ENCODE measurements around the gene RBM26. TPM values are rescaled to one million over a fixed set of nuclear protein-coding genes. Genes with fewer than 3 reads are reported as not detected.

RBM26 gene
- total RNA-seq, 1 experiment from 2014 or later: 70.5 TPM

DNA sequence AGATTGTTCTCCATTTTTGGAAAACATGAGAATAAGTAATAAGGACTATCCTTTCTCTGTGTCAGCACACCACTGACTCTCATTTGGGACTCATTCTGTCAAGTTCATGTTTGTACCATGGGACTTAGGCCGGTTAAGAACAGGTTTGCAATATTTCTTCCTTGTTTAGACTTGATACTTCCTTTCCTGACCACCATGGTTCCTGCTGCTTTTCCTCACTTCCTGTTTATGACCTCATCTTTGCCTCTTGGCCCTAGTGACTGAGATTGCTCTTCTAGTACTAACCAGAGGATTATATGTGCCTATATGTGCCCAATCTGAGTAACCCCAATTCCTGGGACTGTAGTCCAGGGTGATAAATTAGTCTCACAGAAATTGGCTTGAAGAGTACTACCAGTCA, 42.4 kb upstream of the RBM26 start:
- DNase-seq: no peak
- Histone ChIP-seq H3T11ph (ENCODE audit: low read length) (no peak overlapping the region), H4K20me1 (ENCODE audit: control insufficient read depth, insufficient read depth, insufficient read length) (no peaks in the 10 kb centered on the region), H2BK120ac (ENCODE audit: low read depth, low read length, poor library complexity, severe bottlenecking) (no peak overlapping the region), H2BK12ac (ENCODE audit: insufficient read length, low read depth, low read length) (no peak overlapping the region), H3K9me3 (ENCODE audit: control insufficient read depth, low read depth, low read length) (no peaks in the 10 kb centered on the region), H3K14ac (ENCODE audit: insufficient read depth, low read length) (no peak overlapping the region), H3K27ac (ENCODE audit: insufficient read length, low read depth, low read length) (no peak overlapping the region), H3K79me1 (ENCODE audit: insufficient read depth, low read depth, low read length, poor library complexity, severe bottlenecking) (no peaks in the 10 kb centered on the region), H3K4me1 (ENCODE audit: insufficient read depth, low read length) (no peaks in the 10 kb centered on the region; the same call in 1 of the 2 replicates), H2AFZ (ENCODE audit: low read length) (no peak overlapping the region), H2BK20ac (ENCODE audit: low read depth, low read length, poor library complexity, severe bottlenecking) (no peak overlapping the region), H3K79me2 (ENCODE audit: insufficient read depth, low read length) (no peaks in the 10 kb centered on the region), H3K56ac (ENCODE audit: insufficient read length, low read depth, low read length) (no peak overlapping the region), H3K4ac (ENCODE audit: low read depth, low read length) (no peak overlapping the region), H3K18ac (ENCODE audit: insufficient read length, low read depth, low read length) (no peak overlapping the region), H4K8ac (replicated peaks; ENCODE audit: insufficient read length, low read depth, low read length) (no peak overlapping the region), H2BK15ac (ENCODE audit: low read depth, low read length) (no peak overlapping the region), H4K91ac (ENCODE audit: insufficient read length, low read depth, low read length) (no peak overlapping the region), H3K23ac (ENCODE audit: insufficient read length, low read depth, low read length) (no peak overlapping the region), H3K9ac (ENCODE audit: extremely low read depth, insufficient read length, low read length) (no peak overlapping the region), H3K27me3 (ENCODE audit: insufficient read depth, low read length) (no peaks in the 10 kb centered on the region), H2BK5ac (ENCODE audit: insufficient read length, low read length) (no peak overlapping the region), H2AK5ac (ENCODE audit: insufficient read length, low read length) (no peak overlapping the region), H3K23me2 (ENCODE audit: insufficient read length, low read depth, low read length, poor library complexity, severe bottlenecking) (no peaks in the 10 kb centered on the region), H3K4me2 (ENCODE audit: insufficient read depth, insufficient read length, low read length) (no peak overlapping the region), H4K5ac (ENCODE audit: insufficient read length, low read depth, low read length) (no peak overlapping the region)
- no peaks in the 10 kb centered on the region for H3K9me3 Mint-ChIP-seq
- WGBS (ENCODE audit: extremely low coverage, insufficient read length, low lambda C conversion rate): no CpG with 5 or more reads among the region's 1 CpG
- no peak for TF ChIP-seq CTCF (conservative IDR thresholded peaks at IDR 0.05)
- H3K36me3 Mint-ChIP-seq (ENCODE audit: insufficient read depth in 1 of 3, low read depth in 3 of 3): no peaks in the 10 kb centered on the region
- peaks cover 18 to 29% of the 10 kb centered on the region in 2 experiments for H3K4me1 Mint-ChIP-seq
- H3K27ac Mint-ChIP-seq: no peak overlapping the region
- H3K4me3 Mint-ChIP-seq: no peak overlapping the region
- no peaks in the 10 kb centered on the region for H3K27me3 Mint-ChIP-seq (ENCODE audit: low read depth)
